Measurements from ENCODE around the gene MTA1.

The MTA1 gene

GRCh38 chr14:105424861-105425260 is 5.2 kb downstream of the MTA1 start:
- Histone ChIP-seq H3K79me2 (ENCODE audit: insufficient read depth, low read length) (peaks cover 92% of the 10 kb centered on the region), H3F3A (ENCODE audit: insufficient read depth) (no peaks in the 10 kb centered on the region), H3K27me3 (ENCODE audit: low read length) (no peaks in the 10 kb centered on the region), H2AFZ (ENCODE audit: low read depth, low read length, severe bottlenecking) (no peak overlapping the region), H3K9me2 (replicated peaks; ENCODE audit: insufficient read depth, low read length) (no peaks in the 10 kb centered on the region), H3K9me3 (ENCODE audit: insufficient read depth, low read length) (no peaks in the 10 kb centered on the region), H4K20me1 (ENCODE audit: low read depth, low read length) (no peaks in the 10 kb centered on the region), H3K4me2 (ENCODE audit: low read depth, low read length, poor library complexity, severe bottlenecking) (no peak overlapping the region), H3K9ac (ENCODE audit: low read length) (no peak overlapping the region), H3K36me3 (ENCODE audit: low read length) (no peaks in the 10 kb centered on the region), H3K4me3 (ENCODE audit: insufficient read depth, low read length, poor library complexity, severe bottlenecking) (no peak overlapping the region), H3K27ac (ENCODE audit: low read depth, low read length) (no peak overlapping the region)
- no peak for TF ChIP-seq EZH2phosphoT487 (conservative IDR thresholded peaks at IDR 0.05; ENCODE audit: low read length)
- TF ChIP-seq, protein P1, sequence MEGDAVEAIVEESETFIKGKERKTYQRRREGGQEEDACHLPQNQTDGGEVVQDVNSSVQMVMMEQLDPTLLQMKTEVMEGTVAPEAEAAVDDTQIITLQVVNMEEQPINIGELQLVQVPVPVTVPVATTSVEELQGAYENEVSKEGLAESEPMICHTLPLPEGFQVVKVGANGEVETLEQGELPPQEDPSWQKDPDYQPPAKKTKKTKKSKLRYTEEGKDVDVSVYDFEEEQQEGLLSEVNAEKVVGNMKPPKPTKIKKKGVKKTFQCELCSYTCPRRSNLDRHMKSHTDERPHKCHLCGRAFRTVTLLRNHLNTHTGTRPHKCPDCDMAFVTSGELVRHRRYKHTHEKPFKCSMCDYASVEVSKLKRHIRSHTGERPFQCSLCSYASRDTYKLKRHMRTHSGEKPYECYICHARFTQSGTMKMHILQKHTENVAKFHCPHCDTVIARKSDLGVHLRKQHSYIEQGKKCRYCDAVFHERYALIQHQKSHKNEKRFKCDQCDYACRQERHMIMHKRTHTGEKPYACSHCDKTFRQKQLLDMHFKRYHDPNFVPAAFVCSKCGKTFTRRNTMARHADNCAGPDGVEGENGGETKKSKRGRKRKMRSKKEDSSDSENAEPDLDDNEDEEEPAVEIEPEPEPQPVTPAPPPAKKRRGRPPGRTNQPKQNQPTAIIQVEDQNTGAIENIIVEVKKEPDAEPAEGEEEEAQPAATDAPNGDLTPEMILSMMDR (IDR thresholded peaks at IDR 0.05; ENCODE audit: insufficient read depth, low read length, poor library complexity, severe bottlenecking) = no peak

- Histone ChIP-seq H4K20me1 (ENCODE audit: low read depth, low read length) (peaks cover 8% of the 10 kb centered on the region; the same call in 1 of the 2 replicates), H3K4me3 (ENCODE audit: insufficient read depth, low read length, poor library complexity, severe bottlenecking) (no peak overlapping the region), H3K36me3 (ENCODE audit: low read length) (peaks cover 8% of the 10 kb centered on the region), H3K27ac (ENCODE audit: low read depth, low read length) (no peak overlapping the region), H3K9me2 (replicated peaks; ENCODE audit: insufficient read depth, low read length) (no peaks in the 10 kb centered on the region), H3K4me2 (ENCODE audit: low read depth, low read length, poor library complexity, severe bottlenecking) (no peak overlapping the region), H3K27me3 (ENCODE audit: low read length) (no peaks in the 10 kb centered on the region), H3K79me2 (ENCODE audit: insufficient read depth, low read length) (peaks cover 95% of the 10 kb centered on the region), H3F3A (ENCODE audit: insufficient read depth) (no peaks in the 10 kb centered on the region), H2AFZ (ENCODE audit: low read depth, low read length, severe bottlenecking) (no peak overlapping the region), H3K9me3 (ENCODE audit: insufficient read depth, low read length) (no peaks in the 10 kb centered on the region), H3K9ac (ENCODE audit: low read length) (no peak overlapping the region)
- TF ChIP-seq, protein P1 (IDR thresholded peaks at IDR 0.05; ENCODE audit: insufficient read depth, low read length, poor library complexity, severe bottlenecking) = no peak
- no peak for TF ChIP-seq EZH2phosphoT487 (conservative IDR thresholded peaks at IDR 0.05; ENCODE audit: low read length)
These were observed 6.2 kb downstream of the MTA1 start for GRCh38 chr14:105425823-105426247.

GRCh38 chr14:105426416-105427130 is 6.9 kb downstream of the MTA1 start:
- Histone ChIP-seq H3K9me2 (replicated peaks; ENCODE audit: insufficient read depth, low read length) (no peaks in the 10 kb centered on the region), H3K36me3 (ENCODE audit: low read length) (peaks cover 8% of the 10 kb centered on the region), H3F3A (ENCODE audit: insufficient read depth) (no peaks in the 10 kb centered on the region), H3K79me2 (ENCODE audit: insufficient read depth, low read length) (peaks cover 95% of the 10 kb centered on the region), H3K9ac (ENCODE audit: low read length) (no peak overlapping the region), H2AFZ (ENCODE audit: low read depth, low read length, severe bottlenecking) (no peak overlapping the region), H3K27me3 (ENCODE audit: low read length) (no peaks in the 10 kb centered on the region), H3K4me2 (ENCODE audit: low read depth, low read length, poor library complexity, severe bottlenecking) (no peak overlapping the region), H4K20me1 (ENCODE audit: low read depth, low read length) (peaks cover 8% of the 10 kb centered on the region; the same call in 1 of the 2 replicates), H3K27ac (ENCODE audit: low read depth, low read length) (no peak overlapping the region), H3K9me3 (ENCODE audit: insufficient read depth, low read length) (no peaks in the 10 kb centered on the region), H3K4me3 (ENCODE audit: insufficient read depth, low read length, poor library complexity, severe bottlenecking) (no peak overlapping the region)
- TF ChIP-seq EZH2phosphoT487 (conservative IDR thresholded peaks at IDR 0.05; ENCODE audit: low read length) = no peak

- no peaks in the 10 kb centered on the region for H3F3A ChIP-seq (ENCODE audit: insufficient read depth)
- H3K79me2 ChIP-seq (ENCODE audit: insufficient read depth, low read length) = peaks cover 93% of the 10 kb centered on the region
- H3K36me3 ChIP-seq (ENCODE audit: low read length) = peaks cover 8% of the 10 kb centered on the region
- H3K9me2 ChIP-seq (replicated peaks; ENCODE audit: insufficient read depth, low read length) = no peaks in the 10 kb centered on the region
- no peak overlapping the region for H3K9ac ChIP-seq (ENCODE audit: low read length)
- no peak overlapping the region for H3K4me3 ChIP-seq (ENCODE audit: insufficient read depth, low read length, poor library complexity, severe bottlenecking)
- H3K4me2 ChIP-seq (ENCODE audit: low read depth, low read length, poor library complexity, severe bottlenecking) = no peak overlapping the region
- TF ChIP-seq, protein P1 (IDR thresholded peaks at IDR 0.05; ENCODE audit: insufficient read depth, low read length, poor library complexity, severe bottlenecking) = no peak
- TF ChIP-seq EZH2phosphoT487 (conservative IDR thresholded peaks at IDR 0.05; ENCODE audit: low read length) = no peak
- H3K9me3 ChIP-seq (ENCODE audit: insufficient read depth, low read length) = no peaks in the 10 kb centered on the region
- no peaks in the 10 kb centered on the region for H3K27me3 ChIP-seq (ENCODE audit: low read length)
- H2AFZ ChIP-seq (ENCODE audit: low read depth, low read length, severe bottlenecking) = no peak overlapping the region
- no peak overlapping the region for H3K27ac ChIP-seq (ENCODE audit: low read depth, low read length)
- H4K20me1 ChIP-seq (ENCODE audit: low read depth, low read length) = peaks cover 8% of the 10 kb centered on the region; the same call in 1 of the 2 replicates
These were observed 7.8 kb downstream of the MTA1 start for GRCh38 chr14:105427412-105427811.

Measured in SU-DHL-6 (cell line).